GM11168 (cell line): ENCODE measurements around the gene LBX1.

Experiments used
- in situ Hi-C: fragments of 300-500 bp; cut with MboI; formaldehyde crosslinking; loops from one replicate; pipeline ENCODE4 v1.12.0; 2022; ENCODE audit warnings: low sequenced_read_pairs; ENCODE audit not compliant: unreplicated experiment

LBX1 gene, protein sequence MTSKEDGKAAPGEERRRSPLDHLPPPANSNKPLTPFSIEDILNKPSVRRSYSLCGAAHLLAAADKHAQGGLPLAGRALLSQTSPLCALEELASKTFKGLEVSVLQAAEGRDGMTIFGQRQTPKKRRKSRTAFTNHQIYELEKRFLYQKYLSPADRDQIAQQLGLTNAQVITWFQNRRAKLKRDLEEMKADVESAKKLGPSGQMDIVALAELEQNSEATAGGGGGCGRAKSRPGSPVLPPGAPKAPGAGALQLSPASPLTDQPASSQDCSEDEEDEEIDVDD

DNA sequence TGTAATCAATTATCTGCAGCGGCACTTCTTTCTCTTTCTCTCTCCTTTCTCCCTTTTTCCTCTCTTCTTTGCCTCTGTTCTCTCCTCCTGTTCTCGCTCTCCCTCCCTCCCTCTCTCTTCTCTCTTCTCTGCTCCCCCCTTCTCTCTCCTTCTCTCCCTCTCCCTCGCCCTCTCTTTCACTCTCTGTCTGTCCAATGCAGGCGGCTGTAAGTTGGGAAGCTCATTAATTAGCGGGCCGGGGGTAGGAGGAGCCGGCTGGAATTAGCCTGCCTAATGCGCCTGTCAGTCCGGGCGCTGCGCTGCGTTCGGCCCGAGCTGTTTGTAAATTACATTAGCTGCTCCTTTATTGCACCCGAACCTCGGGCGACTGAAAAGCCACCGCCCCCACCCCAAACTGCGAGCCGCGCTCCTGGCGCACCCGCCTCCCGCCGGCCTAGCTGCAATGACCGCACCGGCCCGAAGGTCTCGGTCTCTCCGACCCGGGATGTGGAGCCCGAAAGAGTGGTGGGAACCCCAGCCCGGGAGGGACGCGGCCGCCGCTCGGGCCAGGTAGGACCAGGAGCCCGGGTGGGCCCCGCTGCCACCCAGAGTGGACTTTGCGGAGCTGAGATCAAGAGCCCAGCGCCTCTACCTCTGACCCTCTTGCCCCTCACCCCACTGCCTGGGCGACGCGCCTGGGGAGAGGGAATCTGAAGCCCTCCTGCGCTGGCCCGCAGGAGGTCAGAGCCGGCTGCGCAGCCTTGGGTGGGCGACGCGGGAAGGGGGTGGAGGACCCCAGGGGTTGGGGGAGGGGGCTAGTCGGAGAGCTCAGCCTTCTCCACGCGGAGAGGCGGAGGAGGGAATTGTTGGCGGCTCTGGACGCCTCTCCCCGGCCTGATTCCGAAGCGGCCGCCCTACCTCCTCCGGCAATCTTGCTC, at the start of gene LBX1:
Gene LBX1 (minus strand): TSS at position 198 of the 917 bp plus-strand sequence. CDS start 648 bp downstream, outside the sequence.
- in situ Hi-C loops = loop anchor here (25.0 kb wide), 1 partner anchor 517 kb away; no protein-coding TSS in a partner anchor

DNA sequence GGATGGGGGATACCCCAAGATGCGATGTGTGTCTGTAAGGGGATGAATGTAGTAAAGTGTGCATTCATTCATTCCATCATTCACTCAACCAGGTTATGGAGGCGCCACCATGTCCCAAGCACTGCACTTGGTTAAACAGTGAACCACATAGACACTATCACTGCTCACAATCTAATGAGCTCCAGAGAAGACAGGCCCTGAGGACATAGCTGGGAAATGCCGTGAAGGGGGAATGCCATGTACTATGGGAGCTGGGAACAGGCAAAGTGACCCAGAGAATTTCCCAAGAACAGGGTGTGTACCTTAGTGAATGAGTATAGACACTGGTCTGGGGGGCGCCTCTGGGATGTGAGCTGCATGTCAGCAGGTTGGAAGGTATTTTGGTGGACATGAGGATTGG, 44.5 kb upstream of the LBX1 start:
- in situ Hi-C loops = no loop called here

DNA sequence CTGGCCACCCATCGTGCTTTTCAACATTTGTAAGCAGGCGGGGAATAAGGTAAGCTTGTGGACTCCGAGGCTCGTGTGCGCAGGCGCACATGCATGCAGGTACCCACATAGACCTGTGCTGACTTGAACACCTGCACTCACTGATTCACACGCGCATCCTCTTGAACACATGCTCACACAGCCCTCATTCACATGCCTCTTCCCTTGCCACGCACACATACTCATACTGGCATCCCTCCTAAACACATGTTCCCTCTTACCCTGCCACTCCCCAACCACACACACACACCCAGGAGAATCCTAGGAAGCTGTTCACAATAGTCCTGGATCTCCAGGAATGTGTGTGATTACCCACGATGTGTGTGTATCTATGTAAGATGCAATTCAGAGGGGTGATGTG, 44.1 kb upstream of the LBX1 start:
- in situ Hi-C loops = no loop called here

DNA sequence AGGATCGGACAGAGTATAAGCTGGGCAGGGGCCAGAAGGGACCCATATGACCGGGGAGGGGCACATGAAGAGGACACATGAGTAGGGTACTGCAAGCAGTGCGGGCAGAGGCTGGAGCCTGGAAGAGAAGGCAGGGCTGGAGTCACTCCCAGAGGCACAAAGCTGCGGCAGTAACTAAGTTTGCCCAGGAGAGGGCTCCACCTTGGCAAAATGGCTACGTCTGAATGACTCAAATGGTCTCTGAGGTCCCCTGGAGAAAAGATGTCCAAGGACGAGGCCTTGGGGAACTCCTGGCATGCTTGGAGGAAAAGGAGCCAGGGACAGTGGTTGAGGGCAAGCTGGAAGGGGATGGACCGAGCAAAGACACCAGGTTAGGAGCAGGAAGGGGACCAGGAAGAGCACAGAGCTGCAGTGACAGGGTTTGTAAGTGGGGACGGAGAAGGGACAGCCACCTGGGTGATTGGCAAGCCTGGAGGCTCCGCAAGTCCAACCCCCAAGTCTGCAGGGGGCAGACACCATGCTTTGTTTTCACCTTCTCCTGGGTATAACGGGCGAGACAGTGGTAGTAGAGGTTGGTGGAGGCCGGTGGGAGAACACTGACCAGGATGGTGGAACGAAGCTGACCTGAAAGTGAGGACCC, 43.1 kb upstream of the LBX1 start:
- in situ Hi-C loops = no loop called here

DNA sequence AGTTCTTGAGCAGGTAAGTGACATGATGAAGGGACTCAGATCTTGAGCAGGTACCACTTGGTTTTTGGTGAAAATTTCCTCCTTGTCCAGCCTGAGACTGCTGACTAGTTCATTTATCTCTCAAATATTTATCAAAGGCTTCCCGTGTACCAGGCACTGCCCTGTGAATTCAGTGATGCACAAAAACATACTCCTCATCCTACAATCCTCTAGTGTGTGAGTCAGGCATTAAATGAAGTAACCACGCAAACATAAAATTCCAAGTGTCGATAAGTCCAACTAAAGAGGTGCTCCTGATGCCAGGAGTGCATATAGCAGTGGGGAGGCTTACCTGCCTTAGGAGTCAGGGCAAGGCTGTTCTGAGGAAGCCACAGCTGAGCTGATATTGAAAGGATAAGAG, 41.5 kb upstream of the LBX1 start:
- in situ Hi-C loops = no loop called here

DNA sequence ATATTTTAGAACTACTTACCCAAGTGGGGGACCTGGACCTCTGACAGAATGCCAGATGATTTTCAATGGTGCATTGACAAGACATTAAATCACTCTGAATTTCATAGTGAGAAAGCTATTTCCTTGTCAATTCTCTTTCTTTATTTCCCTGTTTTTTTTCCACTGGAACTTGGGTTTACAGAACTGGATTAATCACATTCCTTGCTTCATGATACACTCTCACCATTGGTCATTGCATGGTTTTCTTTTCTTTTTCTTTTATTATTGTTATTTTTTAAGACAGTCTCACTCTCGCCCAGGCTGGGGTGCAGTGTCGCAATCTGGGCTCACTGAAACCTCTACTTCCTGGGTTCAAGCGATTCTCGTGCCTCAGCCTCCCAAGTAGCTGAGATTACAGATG, 38.5 kb upstream of the LBX1 start:
- in situ Hi-C loops = no loop called here

DNA sequence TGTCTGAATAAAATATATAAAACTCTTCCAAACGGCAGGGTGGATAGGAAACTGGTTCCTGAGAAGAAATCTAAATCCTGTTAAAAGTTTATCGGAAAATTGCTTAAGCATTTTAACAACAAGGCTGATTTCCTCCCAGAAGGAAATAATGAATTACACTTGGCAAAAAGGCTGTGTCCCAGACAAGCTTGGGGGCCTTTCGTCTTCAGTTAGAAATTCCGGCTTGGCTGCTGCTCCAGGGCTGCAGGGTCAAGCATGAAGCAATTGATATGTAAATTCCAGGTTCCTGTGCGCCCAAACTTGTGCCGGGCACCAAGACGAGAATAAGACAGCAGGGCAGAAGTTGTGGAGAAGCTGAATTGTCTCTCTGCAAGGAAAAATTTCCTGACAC, 38.0 kb upstream of the LBX1 start:
- in situ Hi-C loops = no loop called here

DNA sequence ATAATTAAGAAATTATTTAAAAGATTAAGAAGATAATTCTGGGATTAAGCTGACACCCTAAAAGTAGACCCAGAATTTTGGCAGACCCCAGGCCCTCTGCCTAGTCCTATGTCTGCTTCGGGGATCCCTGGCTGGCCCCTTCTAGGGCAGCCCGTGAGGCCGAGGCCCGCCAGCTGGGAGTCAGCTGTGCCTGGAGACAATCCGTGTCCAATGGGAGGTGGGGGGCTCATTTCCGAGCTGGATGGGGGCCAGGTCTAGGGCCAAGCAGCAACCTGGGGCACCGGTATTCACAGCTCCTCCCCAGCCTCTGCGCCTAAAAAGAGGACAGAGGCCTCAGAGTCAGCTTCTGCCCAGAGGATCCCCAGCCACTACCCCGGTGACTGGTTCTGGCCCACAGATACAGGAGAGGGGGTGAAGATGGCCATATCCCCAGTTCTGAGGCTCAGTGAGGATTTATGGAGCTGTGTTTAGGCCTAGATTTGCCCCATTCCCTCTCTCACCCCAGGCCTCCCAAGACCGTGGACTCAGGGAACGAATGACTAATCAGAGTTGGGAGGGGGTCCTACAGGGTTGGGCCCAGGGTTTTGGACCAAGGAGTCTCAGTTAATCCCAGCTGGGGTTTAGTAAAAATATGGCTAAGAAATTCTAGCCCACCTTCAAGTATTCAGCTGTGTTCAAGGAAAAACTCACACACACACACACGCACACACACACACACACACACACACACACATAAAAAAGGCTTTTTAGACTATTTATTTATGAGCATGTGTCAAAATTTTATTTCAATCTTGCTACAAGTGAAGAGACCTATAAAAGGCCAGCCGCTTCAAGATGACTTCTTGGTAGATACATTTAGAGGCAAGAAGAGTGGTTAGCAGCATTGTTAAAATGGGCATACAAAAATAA, 37.4 kb upstream of the LBX1 start:
- in situ Hi-C loops = no loop called here

DNA sequence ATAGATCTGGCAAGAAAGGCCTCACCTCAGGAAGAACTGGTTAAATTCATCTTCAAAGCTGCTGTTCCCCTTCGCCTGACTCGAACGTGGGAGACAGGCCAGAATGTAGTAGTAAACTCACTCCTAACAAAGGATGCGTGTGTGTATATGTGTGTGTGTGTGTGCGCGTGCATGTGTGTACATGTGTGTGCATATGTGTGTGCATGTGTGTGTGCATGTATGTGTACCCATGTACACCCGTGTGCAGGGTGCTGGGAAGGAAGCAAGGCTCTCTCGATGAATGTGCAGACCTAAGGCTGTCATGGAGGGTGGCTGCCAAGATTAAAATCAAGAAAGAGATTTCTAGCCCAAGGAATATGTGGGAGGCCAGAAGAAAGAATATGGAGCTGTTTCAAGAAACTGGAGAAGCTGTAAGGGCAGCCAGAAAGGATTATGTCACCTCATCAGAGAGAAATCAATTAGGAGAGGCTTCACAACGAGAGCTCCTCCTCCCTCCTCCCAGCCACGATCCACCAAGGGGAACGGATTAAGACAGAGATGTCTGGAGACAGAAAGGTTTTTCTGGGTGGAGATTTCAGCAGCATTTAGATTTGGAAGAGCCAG, 34.0 kb upstream of the LBX1 start:
- in situ Hi-C loops = no loop called here

DNA sequence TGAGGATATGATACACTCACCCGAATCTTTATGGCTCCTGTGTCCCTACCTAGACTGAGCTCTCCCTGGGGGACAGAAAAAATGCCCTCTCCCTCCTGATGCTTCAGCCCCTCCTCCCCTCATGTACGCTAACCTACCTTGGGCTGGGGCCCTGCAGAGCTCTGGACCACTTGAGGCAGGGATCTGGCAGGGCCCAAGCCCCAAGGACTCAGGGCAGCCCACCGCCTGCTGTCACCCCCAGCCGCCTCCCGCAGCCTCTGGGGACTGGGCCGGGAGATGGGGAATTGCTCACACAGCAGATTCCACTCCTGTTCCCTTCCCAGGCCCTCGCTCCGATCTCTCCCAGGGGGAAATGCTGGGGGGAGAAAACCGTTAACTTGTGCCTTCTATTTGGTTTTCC, 32.9 kb upstream of the LBX1 start:
- in situ Hi-C loops = no loop called here

DNA sequence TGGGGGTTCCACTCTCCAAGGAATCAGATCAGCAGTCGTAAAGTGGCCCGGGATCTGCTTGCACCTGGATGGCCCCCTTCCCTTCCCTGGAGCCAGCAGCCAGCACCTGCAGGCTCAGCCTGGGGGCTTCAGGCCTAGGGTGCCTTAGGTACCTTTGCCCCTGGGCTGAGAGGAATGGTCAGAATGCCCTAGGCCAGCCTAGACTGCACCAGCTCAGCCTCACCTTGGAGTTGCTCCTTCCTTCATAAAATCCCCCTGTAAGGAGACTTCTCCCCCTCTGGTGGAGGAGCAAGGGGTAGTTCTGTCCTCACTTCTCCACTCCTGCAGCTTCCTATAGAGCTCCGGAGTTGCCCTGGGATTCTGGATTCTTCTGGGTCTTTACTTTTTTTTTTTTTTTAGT, 32.4 kb upstream of the LBX1 start:
- in situ Hi-C loops = no loop called here

DNA sequence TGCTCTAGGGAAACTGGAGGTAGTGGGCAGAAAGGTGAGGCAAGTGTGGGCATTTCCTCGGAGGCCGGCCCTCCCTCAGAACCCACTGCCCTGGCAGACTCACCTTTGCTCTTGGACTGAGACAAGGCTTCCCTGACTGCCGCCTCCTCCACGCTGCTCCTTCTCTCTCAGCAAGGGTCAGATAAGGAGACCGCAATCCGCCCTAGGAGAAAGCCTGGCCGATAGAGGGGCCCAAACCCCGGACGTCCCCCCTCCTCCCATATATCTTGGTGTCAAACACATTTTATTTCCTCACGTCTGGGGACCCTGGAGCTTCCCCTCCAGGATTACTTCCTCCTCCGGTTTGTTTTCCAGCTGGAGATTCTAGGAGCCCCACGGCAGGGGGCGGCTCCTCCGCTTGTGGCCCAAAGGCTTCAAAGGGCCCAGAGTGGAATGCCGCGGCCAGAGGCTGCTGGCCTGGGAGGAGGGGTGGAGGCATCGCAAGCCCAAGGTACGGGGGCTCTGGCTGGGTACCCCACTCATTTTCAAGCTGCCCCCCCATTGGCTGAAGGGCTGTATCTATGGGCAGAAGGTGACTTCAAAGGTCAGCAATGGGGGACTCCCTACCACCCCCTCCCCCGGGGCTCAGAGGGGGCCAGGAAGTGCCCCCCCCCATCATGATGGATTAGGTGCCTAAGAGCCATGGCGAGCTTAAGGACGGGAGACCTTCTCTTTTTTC, 31.7 kb upstream of the LBX1 start:
- in situ Hi-C loops = no loop called here

DNA sequence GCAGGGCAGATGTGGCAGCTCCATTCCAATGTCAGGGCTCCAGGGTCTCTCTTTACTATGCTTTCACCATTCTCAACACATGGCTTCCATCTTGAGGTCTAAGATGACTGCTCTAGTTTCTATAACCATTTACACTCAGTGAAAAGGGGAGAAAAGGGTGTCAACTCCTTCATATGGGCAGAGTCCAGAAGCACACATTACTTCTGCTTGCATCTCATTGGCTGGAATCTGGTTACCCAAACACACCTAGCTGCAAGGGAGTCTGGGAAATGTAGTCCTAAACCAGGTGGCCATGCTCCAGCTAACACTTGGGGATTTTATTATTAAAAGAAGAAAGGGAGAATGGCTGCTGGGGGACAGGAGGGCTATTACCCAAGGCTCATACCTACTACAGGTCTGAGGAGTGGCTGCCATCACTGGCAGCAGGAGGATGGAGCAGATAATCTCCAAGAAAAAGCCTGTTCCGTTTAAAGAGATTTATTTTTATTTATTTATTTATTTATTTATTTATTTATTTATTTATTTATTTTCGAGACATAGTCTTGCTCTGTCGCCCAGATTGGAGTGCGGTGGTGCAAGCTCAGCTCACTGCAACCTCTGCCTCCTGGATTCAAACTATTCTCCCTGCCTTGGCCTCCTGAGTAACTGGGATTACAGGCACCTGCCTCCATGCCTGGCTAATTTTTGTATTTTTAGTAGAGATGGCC, 29.1 kb upstream of the LBX1 start:
- in situ Hi-C loops = no loop called here

DNA sequence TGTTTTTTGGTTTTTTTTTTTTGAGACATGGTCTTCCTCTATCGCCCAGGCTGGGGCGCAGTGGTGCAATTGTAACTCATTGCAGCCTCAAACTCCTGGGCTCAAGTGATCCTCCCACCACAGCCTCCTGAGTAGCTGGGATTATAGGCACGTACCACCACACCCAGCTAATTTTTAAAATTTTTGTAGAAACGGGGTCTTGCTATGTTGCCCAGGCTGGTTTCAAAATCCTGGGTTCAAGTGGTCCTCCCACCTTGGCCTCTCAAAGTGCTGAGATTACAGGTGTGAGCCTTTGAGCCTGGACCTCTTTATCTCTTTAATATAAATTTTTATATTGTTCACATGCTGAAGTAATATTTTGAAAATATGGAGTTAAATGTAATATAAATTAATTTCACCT, 28.2 kb upstream of the LBX1 start:
- in situ Hi-C loops = no loop called here

DNA sequence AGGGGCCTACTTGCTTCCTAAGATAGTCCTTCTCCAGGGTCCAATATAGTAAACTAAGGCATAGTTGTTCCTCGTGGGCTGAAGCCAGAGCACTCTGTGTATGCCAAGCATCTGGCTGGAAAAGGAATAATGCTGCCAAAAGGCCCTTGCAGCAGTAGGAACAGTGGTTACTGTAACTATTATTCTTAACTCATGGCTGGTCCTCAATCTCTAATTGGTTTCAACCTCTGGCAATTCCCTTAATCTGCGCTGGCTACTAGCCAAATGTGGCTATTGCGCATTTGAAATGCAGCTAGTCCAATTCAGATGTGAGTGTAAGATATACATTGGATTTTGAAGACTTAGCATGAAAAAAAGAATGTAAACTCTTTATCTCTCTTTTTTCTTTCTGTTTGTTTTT, 27.8 kb upstream of the LBX1 start:
- in situ Hi-C loops = no loop called here

DNA sequence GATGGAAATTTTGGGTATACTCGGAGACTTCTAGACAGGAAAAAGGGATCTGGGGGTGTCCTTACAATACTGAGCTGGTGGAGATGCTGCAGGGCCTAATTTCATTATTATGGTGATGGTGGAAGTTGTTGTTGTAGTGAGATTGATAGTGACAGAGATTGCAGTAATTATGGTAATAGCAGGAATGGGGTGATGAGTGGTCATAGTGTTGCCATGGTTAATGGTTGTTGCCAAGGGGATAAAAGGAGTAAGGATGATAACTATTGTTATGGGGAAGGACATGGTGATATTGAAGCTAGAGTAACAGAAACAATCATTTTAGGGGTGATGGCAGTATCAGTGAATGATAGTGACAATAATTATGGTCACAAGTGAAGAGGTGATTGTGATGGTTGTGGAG, 27.1 kb upstream of the LBX1 start:
- in situ Hi-C loops = no loop called here

DNA sequence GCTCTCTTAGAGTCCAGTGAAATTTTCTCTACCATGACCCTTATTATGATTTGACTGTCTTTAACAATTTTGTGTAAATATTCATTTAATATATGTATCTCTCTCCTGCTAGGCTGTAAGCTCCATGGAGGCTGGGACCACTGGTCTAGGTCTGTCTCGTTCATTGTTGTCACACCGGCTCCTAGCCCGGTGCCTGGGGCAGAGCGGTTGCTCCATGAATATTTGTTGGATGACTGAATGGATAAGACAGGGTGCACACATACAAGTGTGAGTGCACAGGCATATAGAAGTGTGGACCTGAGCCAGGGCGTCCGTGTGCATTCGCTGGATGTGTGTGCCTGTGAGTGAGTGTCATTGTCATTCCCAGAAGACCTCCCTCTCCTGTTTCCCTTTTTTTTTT, 20.9 kb upstream of the LBX1 start:
- in situ Hi-C loops = no loop called here

DNA sequence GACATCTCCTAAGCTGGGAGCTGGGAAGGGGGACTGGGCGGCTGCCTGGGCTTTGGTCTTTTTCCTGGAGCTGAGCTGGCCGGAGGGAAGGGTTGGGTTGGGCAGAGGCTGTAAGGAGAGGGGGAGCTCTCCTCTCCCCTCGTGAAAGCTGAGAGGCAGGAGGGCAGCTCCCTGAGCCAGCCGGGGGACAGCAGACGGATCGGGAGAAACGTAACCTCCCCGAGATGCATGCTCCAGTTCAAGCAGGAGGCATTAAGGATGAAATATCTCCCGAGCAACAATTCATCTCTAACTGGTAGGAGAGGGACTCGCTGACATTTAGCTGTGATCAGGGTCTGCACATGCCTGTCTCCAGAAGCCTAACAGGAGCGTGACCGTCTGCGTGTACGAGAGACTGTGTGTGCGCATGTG, 19.9 kb upstream of the LBX1 start:
- in situ Hi-C loops = loop anchor here (25.0 kb wide), 1 partner anchor 537 kb away; no protein-coding TSS in a partner anchor
